ENCODE data around the gene STK32B.

- TF ChIP-seq CTCF (IDR thresholded peaks at IDR 0.05) (no peak), POLR2A (IDR thresholded peaks at IDR 0.05) (no peak)
These were observed 17.9 kb upstream of the STK32B start for GRCh38 chr4:5033281-5033841.
